ENCODE measurements around the gene RASSF1. TPM values are rescaled to one million over a fixed set of nuclear protein-coding genes. Genes with fewer than 3 reads are reported as not detected.

Gene RASSF1
- total RNA-seq, 2 experiments from 2014 or later, result 75.8 to 76.5 TPM

DNA sequence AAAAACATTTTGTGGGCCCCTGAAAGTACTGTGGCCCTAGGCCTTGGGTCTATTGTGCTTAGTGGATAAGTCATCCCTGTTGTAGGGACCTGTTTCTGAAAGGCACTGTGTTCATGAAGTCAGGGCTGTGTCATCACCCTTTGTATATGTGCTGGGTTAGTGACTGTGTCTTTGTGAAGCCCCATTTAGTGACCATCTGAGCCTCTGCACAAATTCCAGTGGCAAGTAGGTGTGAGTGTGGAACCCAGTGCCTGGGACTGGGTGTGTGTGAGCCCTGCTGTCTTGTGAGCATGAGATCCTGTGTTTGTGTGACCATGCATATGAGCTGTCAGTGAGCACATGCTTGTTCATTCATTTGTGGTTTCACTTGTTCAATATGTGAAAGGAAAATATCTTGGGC lies 36.0 kb downstream of the RASSF1 start:
- TF ChIP-seq, protein P1, sequence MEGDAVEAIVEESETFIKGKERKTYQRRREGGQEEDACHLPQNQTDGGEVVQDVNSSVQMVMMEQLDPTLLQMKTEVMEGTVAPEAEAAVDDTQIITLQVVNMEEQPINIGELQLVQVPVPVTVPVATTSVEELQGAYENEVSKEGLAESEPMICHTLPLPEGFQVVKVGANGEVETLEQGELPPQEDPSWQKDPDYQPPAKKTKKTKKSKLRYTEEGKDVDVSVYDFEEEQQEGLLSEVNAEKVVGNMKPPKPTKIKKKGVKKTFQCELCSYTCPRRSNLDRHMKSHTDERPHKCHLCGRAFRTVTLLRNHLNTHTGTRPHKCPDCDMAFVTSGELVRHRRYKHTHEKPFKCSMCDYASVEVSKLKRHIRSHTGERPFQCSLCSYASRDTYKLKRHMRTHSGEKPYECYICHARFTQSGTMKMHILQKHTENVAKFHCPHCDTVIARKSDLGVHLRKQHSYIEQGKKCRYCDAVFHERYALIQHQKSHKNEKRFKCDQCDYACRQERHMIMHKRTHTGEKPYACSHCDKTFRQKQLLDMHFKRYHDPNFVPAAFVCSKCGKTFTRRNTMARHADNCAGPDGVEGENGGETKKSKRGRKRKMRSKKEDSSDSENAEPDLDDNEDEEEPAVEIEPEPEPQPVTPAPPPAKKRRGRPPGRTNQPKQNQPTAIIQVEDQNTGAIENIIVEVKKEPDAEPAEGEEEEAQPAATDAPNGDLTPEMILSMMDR (IDR thresholded peaks at IDR 0.05), result no peak
- intact Hi-C loops (cut with micrococcal nuclease), result no loop called here
- POLR2A ChIA-PET, result interaction anchor here (0.6 to 1.6 kb wide), 2 partner anchors 16 to 27 kb away, joined by 3 to 4 read pairs; no protein-coding TSS in a partner anchor
- Mint-ChIP-seq H3K27ac (no peak overlapping the region), H3K27me3 (no peaks in the 10 kb centered on the region), H3K9me3 (no peaks in the 10 kb centered on the region), H3K4me3 (no peak overlapping the region), H3K36me3 (ENCODE audit: low read depth) (peaks cover 4% of the 10 kb centered on the region), H3K4me1 (ENCODE audit: low read depth) (peaks cover 18% of the 10 kb centered on the region)
- DNase-seq (no peak), ATAC-seq (peak; percentile 27)
- CTCF ChIA-PET, result interaction anchor here (1.2 to 1.9 kb wide), 4 partner anchors 16 to 22 kb away, joined by 3 to 5 read pairs (median 4); partner anchors contain the start of gene HYAL2

DNA sequence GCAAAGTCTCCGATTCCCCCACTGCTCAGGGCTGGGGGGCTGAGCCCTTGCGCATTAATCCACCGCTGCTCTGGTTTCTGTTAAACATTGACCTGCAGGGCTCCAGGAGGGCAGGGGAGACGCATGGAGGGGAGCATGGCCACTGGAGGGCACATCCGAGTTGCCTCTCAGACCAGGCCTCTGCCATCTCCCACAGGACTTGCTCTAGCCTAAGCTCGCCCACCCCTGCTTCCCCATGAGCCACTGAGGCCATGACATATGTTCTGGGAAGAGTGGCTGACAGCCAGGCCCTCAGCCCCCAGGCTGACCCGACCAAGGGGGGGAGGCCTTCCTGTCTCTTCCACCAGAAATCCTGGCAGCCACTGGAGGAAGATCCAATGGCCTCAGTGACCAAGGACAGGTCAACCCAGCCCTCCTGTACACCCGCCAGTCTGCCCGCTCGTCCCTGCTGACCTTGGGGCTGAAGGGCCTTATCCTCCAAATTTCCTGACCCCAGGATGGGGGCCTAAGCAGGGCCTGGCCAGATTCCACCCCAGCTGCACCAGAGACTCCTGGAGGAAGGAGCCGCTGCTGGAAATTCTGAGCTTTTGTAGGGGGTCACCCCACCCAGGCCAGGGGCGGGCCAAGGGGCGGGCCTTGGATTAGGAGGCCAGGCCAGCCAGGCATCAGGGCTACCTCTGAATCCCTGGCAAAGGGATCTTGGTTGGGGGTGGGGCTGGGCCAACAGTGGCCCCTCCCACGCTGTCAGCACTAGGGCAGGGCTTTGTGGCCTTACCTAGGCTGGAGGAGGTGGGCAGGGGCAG lies 37.4 kb downstream of the RASSF1 start, which contains the start of gene HYAL1:
HYAL1 (minus strand) TSS at position 562 of the 803 bp plus-strand sequence. CDS start 618 bp downstream, outside the sequence.
- no peak within 1 kb of the TSS for H3K27ac Mint-ChIP-seq
- TF ChIP-seq, protein P1 (IDR thresholded peaks at IDR 0.05), result no peak
- peaks cover 2% of the 10 kb centered on the region for H3K36me3 Mint-ChIP-seq (ENCODE audit: low read depth)
- DNase-seq, result no peak
- POLR2A ChIA-PET, result no interaction called here
- intact Hi-C loops (cut with micrococcal nuclease), result no loop called here
- no peak within 1 kb of the TSS for H3K4me3 Mint-ChIP-seq
- no peaks in the 10 kb centered on the region for H3K27me3 Mint-ChIP-seq
- CTCF ChIA-PET, result interaction anchor here (0.9 to 2.1 kb wide), 2 partner anchors 21 to 108 kb away, joined by 3 to 8 read pairs; no protein-coding TSS in a partner anchor
- H3K4me1 Mint-ChIP-seq (ENCODE audit: low read depth), result peaks cover 19% of the 10 kb centered on the region
- ATAC-seq, result no peak
- no peaks in the 10 kb centered on the region for H3K9me3 Mint-ChIP-seq

DNA sequence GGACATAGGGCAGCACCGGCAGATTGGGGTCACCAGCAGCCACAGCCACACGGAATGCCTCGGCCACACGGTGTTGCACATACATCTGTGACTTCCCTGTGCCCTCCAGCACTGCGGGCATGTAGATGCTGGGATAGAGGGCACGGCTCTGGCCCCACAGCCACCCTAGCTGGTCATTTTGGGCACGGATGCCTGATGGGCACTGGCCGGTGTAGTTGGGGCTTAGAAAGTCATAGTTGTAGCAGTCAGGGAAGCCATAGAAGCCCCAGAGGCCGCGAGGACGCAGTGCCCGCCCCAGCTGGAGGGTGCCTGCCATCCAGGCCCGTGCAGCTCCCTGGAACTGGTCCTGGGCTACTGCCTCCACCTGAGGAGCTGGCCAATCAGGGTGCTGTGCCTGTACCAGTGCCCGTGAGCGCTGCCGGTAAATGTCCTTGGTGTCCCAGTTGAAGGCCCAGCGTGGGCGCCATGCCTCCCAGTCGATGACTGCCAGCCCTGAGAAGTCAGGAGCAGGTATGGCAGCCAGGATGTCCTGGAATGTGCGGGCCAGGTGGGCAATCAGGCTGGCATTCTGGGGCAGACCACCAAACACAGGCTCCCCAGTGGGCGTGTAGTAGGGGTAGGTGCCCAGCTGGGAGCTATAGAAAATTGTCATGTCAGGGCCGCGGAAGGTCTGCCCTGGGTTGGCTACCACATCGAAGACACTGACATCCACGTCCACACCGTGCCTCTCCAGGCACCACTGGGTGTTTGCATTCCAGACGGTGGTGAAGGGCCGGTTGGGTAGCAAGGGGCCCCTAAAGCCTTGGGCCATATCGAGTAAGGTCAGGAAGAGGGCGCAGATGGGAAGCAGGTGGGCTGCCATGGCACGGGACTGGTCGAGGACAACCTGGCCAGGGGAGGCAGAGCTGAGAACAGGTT lies 38.3 kb downstream of the RASSF1 start:
- DNase-seq (no peak), ATAC-seq (no peak)
- POLR2A ChIA-PET, result interaction anchor here (1.0 kb wide), 2 partner anchors 20 to 21 kb away, joined by 3 read pairs; partner anchors contain the start of gene HYAL2
- Mint-ChIP-seq H3K4me3 (no peak overlapping the region), H3K9me3 (no peaks in the 10 kb centered on the region), H3K36me3 (ENCODE audit: low read depth) (peaks cover 2% of the 10 kb centered on the region), H3K27me3 (no peaks in the 10 kb centered on the region), H3K27ac (no peak overlapping the region), H3K4me1 (ENCODE audit: low read depth) (peaks cover 23% of the 10 kb centered on the region)
- CTCF ChIA-PET, result interaction anchor here (0.9 to 2.1 kb wide), 4 partner anchors 22 to 108 kb away, joined by 3 to 8 read pairs (median 4); no protein-coding TSS in a partner anchor
- TF ChIP-seq, protein P1 (IDR thresholded peaks at IDR 0.05), result no peak
- intact Hi-C loops (cut with micrococcal nuclease), result no loop called here

DNA sequence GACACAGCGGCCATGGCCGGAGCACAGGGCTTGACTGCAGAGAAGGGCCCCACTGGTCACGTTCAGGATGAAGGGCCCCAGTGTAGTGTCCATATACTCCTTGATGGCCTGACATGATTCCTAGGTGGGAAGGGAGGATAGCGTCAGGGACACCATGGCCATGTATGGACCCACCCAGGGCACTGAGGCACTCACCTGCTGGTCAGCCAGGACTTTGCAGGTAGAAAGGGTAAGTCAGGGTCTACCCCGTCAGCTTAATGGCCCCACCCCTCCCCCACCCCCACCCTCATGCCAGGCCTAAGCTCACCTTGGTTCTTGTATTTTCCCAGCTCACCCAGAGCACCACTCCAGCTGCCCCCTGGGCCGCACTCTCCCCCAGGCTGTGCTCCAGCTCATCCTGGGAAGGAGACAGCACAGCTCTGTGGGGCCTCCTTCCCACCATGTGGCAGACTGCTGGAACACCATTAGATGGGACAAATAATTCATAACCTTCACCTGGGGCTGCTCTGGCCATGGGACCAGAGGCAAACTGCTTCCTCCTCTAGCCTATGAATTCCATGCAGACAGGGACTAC lies 39.9 kb downstream of the RASSF1 start:
- H3K27ac Mint-ChIP-seq, result peak overlapping the region; percentile 98
- H3K4me3 Mint-ChIP-seq, result peak overlapping the region; percentile 99
- no peaks in the 10 kb centered on the region for H3K9me3 Mint-ChIP-seq
- no peaks in the 10 kb centered on the region for H3K27me3 Mint-ChIP-seq
- TF ChIP-seq, protein P1 (IDR thresholded peaks at IDR 0.05), result no peak
- ChIA-PET POLR2A (interaction anchor here (0.9 to 1.8 kb wide), 3 partner anchors 19 to 40 kb away, joined by 3 to 6 read pairs (median 3); partner anchors contain the start of gene RASSF1), CTCF (interaction anchor here (1.2 to 1.5 kb wide), 2 partner anchors 29 to 65 kb away, joined by 4 read pairs; no protein-coding TSS in a partner anchor)
- H3K36me3 Mint-ChIP-seq (ENCODE audit: low read depth), result peaks cover 1% of the 10 kb centered on the region
- DNase-seq, result no peak
- intact Hi-C loops (cut with micrococcal nuclease), result no loop called here
- peaks cover 23% of the 10 kb centered on the region for H3K4me1 Mint-ChIP-seq (ENCODE audit: low read depth)
- no peak for ATAC-seq

All from activated CD8-positive, alpha-beta T cell treated with anti-CD3 and anti-CD28 coated beads for 36 hours (primary cell).